Endodermal cell (in vitro differentiated cells): ENCODE measurements around the gene SEM1. TPM values are rescaled to one million over a fixed set of nuclear protein-coding genes. Genes with fewer than 3 reads are reported as not detected.

Experiments
- DNase-seq: peaks from one replicate; pipeline ENCODE4 v3.0.0-alpha.2; 2017
- H3K27ac ChIP-seq: 2 replicates; pipeline ENCODE4 v1.5.1; 2013; ENCODE audit warnings: mild to moderate bottlenecking, low read depth, low read length, moderate library complexity
- H3K27me3 ChIP-seq: 2 replicates; pipeline ENCODE4 v1.6.1; 2013; ENCODE audit warnings: mild to moderate bottlenecking, low read length, moderate library complexity; ENCODE audit not compliant: insufficient read depth, control insufficient read depth, poor library complexity, severe bottlenecking
- H3K36me3 ChIP-seq: 2 replicates; pipeline ENCODE4 v1.7.0; 2013; ENCODE audit warnings: mild to moderate bottlenecking, low read length, moderate library complexity; ENCODE audit not compliant: control insufficient read depth, insufficient read depth
- H3K4me1 ChIP-seq: one replicate; pipeline ENCODE4 v1.7.0; 2013; ENCODE audit warnings: low read length; ENCODE audit not compliant: control insufficient read depth, insufficient read depth
- H3K4me3 ChIP-seq: 2 replicates; pipeline ENCODE4 v1.5.1; 2013; ENCODE audit warnings: mild to moderate bottlenecking, low read length, moderate library complexity
- H3K9ac ChIP-seq: 2 replicates; pipeline ENCODE4 v1.6.1; 2013; ENCODE audit warnings: mild to moderate bottlenecking, low read length, moderate library complexity; ENCODE audit not compliant: poor library complexity, severe bottlenecking; ENCODE audit errors: extremely low read depth
- H3K9me3 ChIP-seq: 2 replicates; pipeline ENCODE4 v1.6.1; 2013; ENCODE audit warnings: mild to moderate bottlenecking, low read length, moderate library complexity; ENCODE audit not compliant: control insufficient read depth
- H3K27ac Mint-ChIP-seq: 2 replicates; pipeline ENCODE4 v1.8.0; 2020; ENCODE audit warnings: mixed read lengths
- H3K27me3 Mint-ChIP-seq: 2 replicates; pipeline ENCODE4 v1.8.0; 2021; ENCODE audit warnings: mild to moderate bottlenecking, mixed read lengths; ENCODE audit not compliant: insufficient read depth
- H3K36me3 Mint-ChIP-seq: 2 replicates; pipeline ENCODE4 v1.8.0; 2020; ENCODE audit warnings: low read depth, mixed read lengths
- H3K4me1 Mint-ChIP-seq: 2 replicates; pipeline ENCODE4 v1.8.0; 2020; ENCODE audit warnings: mixed read lengths
- H3K4me3 Mint-ChIP-seq: 2 replicates; pipeline ENCODE4 v1.8.0; 2020; ENCODE audit warnings: mild to moderate bottlenecking, moderate library complexity, mixed read lengths
- H3K9me3 Mint-ChIP-seq: 2 replicates; pipeline ENCODE4 v1.8.0; 2020; ENCODE audit warnings: mild to moderate bottlenecking, mixed read lengths
- CTCF ChIP-seq: fragments of 200-600 bp; sonication (generic); conservative IDR thresholded peaks from 2 replicates; pipeline ENCODE4 v1.5.0; 2021; ENCODE audit warnings: antibody characterized with exemption, mild to moderate bottlenecking
- WGBS, 2 experiments: methylation state at CpG; one replicate each; pipeline versions ENCODE4 v1.1.5 to v1.1.7; 2013; ENCODE audit warnings: missing lambda C conversion rate in 2 of 2, mixed read lengths in 1 of 2; ENCODE audit not compliant: insufficient coverage in 1 of 2, insufficient read length in 1 of 2; 5-methylcytosine and 5-hydroxymethylcytosine counted together
- total RNA-seq, 2 donors: library from RNA; stranded (reverse); fragmentation: NEBNext Ultra II Directional in 1 of 2; extraction: Animal tissue kit (Norgen Biotek cat#: 25700) in 1 of 2; gene quantifications; 2 replicates in 1 of 2; 3 replicates in 1 of 2; pipeline ENCODE4 v1.2.1, GENCODE V29; 2021

Gene SEM1
- total RNA-seq, 2 donors from 2014 or later, result 85.1 to 127 TPM

DNA sequence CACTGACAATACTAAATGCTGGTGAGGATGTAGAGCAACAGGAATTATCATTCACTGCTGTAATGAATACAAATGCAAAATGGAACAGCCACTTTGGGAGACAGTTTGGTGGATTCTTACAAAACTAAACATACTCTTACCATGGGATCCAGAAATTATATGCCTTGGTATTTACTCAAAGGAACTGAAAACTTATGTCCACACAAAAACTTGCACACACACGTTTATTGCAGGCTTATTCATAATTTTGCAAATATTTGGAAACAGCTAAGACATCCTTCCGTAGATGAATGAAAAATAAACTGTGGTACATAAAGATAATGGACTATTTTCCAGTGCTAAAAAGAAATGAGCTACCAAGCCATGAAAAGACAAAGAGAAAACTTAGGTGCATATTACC, 69.6 kb downstream of the SEM1 start:
- 90 to 100% methylated on average over 1 to 2 of the region's 2 CpGs for WGBS, 2 experiments
- Histone ChIP-seq H3K27me3 (no peaks in the 10 kb centered on the region), H3K27ac (no peak overlapping the region), H3K9ac (no peak overlapping the region), H3K9me3 (no peaks in the 10 kb centered on the region), H3K36me3 (no peaks in the 10 kb centered on the region), H3K4me1 (no peaks in the 10 kb centered on the region), H3K4me3 (no peak overlapping the region)
- no peak for DNase-seq
- H3K4me1 Mint-ChIP-seq, result no peaks in the 10 kb centered on the region
- H3K36me3 Mint-ChIP-seq, result no peaks in the 10 kb centered on the region
- no peak overlapping the region for H3K27ac Mint-ChIP-seq
- no peak overlapping the region for H3K4me3 Mint-ChIP-seq
- TF ChIP-seq CTCF, result no peak
- peaks cover 2% of the 10 kb centered on the region for H3K9me3 Mint-ChIP-seq
- H3K27me3 Mint-ChIP-seq, result no peaks in the 10 kb centered on the region
